ENCODE data around the gene PTPRT. TPM values are rescaled to one million over a fixed set of nuclear protein-coding genes. Genes with fewer than 3 reads are reported as not detected.

The PTPRT gene
- total and polyA plus RNA-seq, 2 donors (not counting 1 experiment from before 2014, with no cell fraction given), result not detected

- TF ChIP-seq EZH2 (IDR thresholded peaks at IDR 0.05; ENCODE audit: low read length, missing control alignments), result no peak
- TF ChIP-seq CTCF (conservative IDR thresholded peaks at IDR 0.05 in 1 of 2, IDR thresholded peaks at IDR 0.05 in 1 of 2; ENCODE audit: low read depth in 1 of 2, low read length in 2 of 2), result no peak
- Histone ChIP-seq H3K9ac (ENCODE audit: insufficient read depth, low read length) (no peak overlapping the region), H3K27me3 (ENCODE audit: control insufficient read depth, insufficient read depth, low read length) (no peaks in the 10 kb centered on the region), H2AFZ (ENCODE audit: low read length) (no peak overlapping the region), H3K4me2 (ENCODE audit: extremely low read depth, insufficient read depth, low read length) (no peak overlapping the region), H3K4me1 (ENCODE audit: control insufficient read depth, extremely low read depth, insufficient read depth, low read length) (no peaks in the 10 kb centered on the region), H4K20me1 (ENCODE audit: control insufficient read depth, extremely low read depth, insufficient read depth, low read length) (no peaks in the 10 kb centered on the region), H3K9me3 (ENCODE audit: control insufficient read depth, insufficient read depth, low read depth, low read length) (no peaks in the 10 kb centered on the region), H3K27ac (ENCODE audit: insufficient read depth, low read length) (no peak overlapping the region), H3K36me3 (ENCODE audit: control insufficient read depth, insufficient read depth, low read length) (no peaks in the 10 kb centered on the region), H3K4me3 (replicated peaks in 1 of 4; ENCODE audit: control extremely low read depth in 1 of 4, insufficient read depth in 1 of 4, low read depth in 3 of 4, low read length in 4 of 4) (no peak overlapping the region), H3K79me2 (ENCODE audit: control insufficient read depth, insufficient read depth, low read length) (no peaks in the 10 kb centered on the region)
- DNase-seq (ENCODE audit: low read depth in 2 of 2), result no peak
These were observed 797.9 kb downstream of the PTPRT start for GRCh38 chr20:42391807-42392206.

GRCh38 chr20:42380287-42380686, 809.4 kb downstream of the PTPRT start:
- no peak for TF ChIP-seq CTCF (conservative IDR thresholded peaks at IDR 0.05 in 1 of 2, IDR thresholded peaks at IDR 0.05 in 1 of 2; ENCODE audit: low read depth in 1 of 2, low read length in 2 of 2)
- no peak for TF ChIP-seq EZH2 (IDR thresholded peaks at IDR 0.05; ENCODE audit: low read length, missing control alignments)
- H3K4me2 ChIP-seq (ENCODE audit: extremely low read depth, insufficient read depth, low read length), result no peak overlapping the region
- H3K9me3 ChIP-seq (ENCODE audit: control insufficient read depth, insufficient read depth, low read depth, low read length), result no peaks in the 10 kb centered on the region
- H3K27ac ChIP-seq (ENCODE audit: insufficient read depth, low read length), result no peak overlapping the region
- H4K20me1 ChIP-seq (ENCODE audit: control insufficient read depth, extremely low read depth, insufficient read depth, low read length), result no peaks in the 10 kb centered on the region
- no peaks in the 10 kb centered on the region for H3K79me2 ChIP-seq (ENCODE audit: control insufficient read depth, insufficient read depth, low read length)
- H3K4me3 ChIP-seq (replicated peaks in 1 of 4; ENCODE audit: control extremely low read depth in 1 of 4, insufficient read depth in 1 of 4, low read depth in 3 of 4, low read length in 4 of 4), result no peak overlapping the region
- H3K4me1 ChIP-seq (ENCODE audit: control insufficient read depth, extremely low read depth, insufficient read depth, low read length), result no peaks in the 10 kb centered on the region
- DNase-seq (ENCODE audit: low read depth in 2 of 2), result no peak
- no peak overlapping the region for H2AFZ ChIP-seq (ENCODE audit: low read length)
- no peaks in the 10 kb centered on the region for H3K27me3 ChIP-seq (ENCODE audit: control insufficient read depth, insufficient read depth, low read length)
- no peak overlapping the region for H3K9ac ChIP-seq (ENCODE audit: insufficient read depth, low read length)
- H3K36me3 ChIP-seq (ENCODE audit: control insufficient read depth, insufficient read depth, low read length), result no peaks in the 10 kb centered on the region

- H4K20me1 ChIP-seq (ENCODE audit: control insufficient read depth, extremely low read depth, insufficient read depth, low read length), result no peaks in the 10 kb centered on the region
These were observed 810.3 kb downstream of the PTPRT start for GRCh38 chr20:42379385-42379784.

More at GRCh38 chr20:42379385-42379784, 810.3 kb downstream of the PTPRT start:
- no peaks in the 10 kb centered on the region for H3K79me2 ChIP-seq (ENCODE audit: control insufficient read depth, insufficient read depth, low read length)
- no peak overlapping the region for H3K27ac ChIP-seq (ENCODE audit: insufficient read depth, low read length)
- H3K9ac ChIP-seq (ENCODE audit: insufficient read depth, low read length), result no peak overlapping the region
- H3K4me1 ChIP-seq (ENCODE audit: control insufficient read depth, extremely low read depth, insufficient read depth, low read length), result no peaks in the 10 kb centered on the region
- H3K36me3 ChIP-seq (ENCODE audit: control insufficient read depth, insufficient read depth, low read length), result no peaks in the 10 kb centered on the region
- H2AFZ ChIP-seq (ENCODE audit: low read length), result no peak overlapping the region
- H3K9me3 ChIP-seq (ENCODE audit: control insufficient read depth, insufficient read depth, low read depth, low read length), result no peaks in the 10 kb centered on the region
- TF ChIP-seq CTCF (conservative IDR thresholded peaks at IDR 0.05 in 1 of 2, IDR thresholded peaks at IDR 0.05 in 1 of 2; ENCODE audit: low read depth in 1 of 2, low read length in 2 of 2), result no peak
- no peak for TF ChIP-seq EZH2 (IDR thresholded peaks at IDR 0.05; ENCODE audit: low read length, missing control alignments)
- H3K27me3 ChIP-seq (ENCODE audit: control insufficient read depth, insufficient read depth, low read length), result no peaks in the 10 kb centered on the region
- DNase-seq (ENCODE audit: low read depth in 2 of 2), result no peak
- H3K4me3 ChIP-seq (replicated peaks in 1 of 4; ENCODE audit: control extremely low read depth in 1 of 4, insufficient read depth in 1 of 4, low read depth in 3 of 4, low read length in 4 of 4), result no peak overlapping the region
- no peak overlapping the region for H3K4me2 ChIP-seq (ENCODE audit: extremely low read depth, insufficient read depth, low read length)
